Measurements from ENCODE around the gene GPR63. TPM values are rescaled to one million over a fixed set of nuclear protein-coding genes. Genes with fewer than 3 reads are reported as not detected.

Gene GPR63
- total RNA-seq, 2 donors from 2014 or later: 1.3 to 2.3 TPM

- 66 to 72% methylated on average over 4 of the region's 4 CpGs for WGBS, 2 donors
- H3K27ac ChIP-seq: no peak overlapping the region
- no peak for ATAC-seq
- H3K4me1 ChIP-seq: no peaks in the 10 kb centered on the region
- no peaks in the 10 kb centered on the region for H3K9me3 ChIP-seq
- H3K4me3 ChIP-seq: no peak overlapping the region
- H3K36me3 ChIP-seq (replicated peaks in 1 of 2; ENCODE audit: insufficient read depth in 1 of 2, low read depth in 2 of 2): no peaks in the 10 kb centered on the region
- no peaks in the 10 kb centered on the region for H3K27me3 ChIP-seq
- intact Hi-C loops (cut with DNase I): no loop called here
- DNase-seq: no peak
- TF ChIP-seq, protein P1, sequence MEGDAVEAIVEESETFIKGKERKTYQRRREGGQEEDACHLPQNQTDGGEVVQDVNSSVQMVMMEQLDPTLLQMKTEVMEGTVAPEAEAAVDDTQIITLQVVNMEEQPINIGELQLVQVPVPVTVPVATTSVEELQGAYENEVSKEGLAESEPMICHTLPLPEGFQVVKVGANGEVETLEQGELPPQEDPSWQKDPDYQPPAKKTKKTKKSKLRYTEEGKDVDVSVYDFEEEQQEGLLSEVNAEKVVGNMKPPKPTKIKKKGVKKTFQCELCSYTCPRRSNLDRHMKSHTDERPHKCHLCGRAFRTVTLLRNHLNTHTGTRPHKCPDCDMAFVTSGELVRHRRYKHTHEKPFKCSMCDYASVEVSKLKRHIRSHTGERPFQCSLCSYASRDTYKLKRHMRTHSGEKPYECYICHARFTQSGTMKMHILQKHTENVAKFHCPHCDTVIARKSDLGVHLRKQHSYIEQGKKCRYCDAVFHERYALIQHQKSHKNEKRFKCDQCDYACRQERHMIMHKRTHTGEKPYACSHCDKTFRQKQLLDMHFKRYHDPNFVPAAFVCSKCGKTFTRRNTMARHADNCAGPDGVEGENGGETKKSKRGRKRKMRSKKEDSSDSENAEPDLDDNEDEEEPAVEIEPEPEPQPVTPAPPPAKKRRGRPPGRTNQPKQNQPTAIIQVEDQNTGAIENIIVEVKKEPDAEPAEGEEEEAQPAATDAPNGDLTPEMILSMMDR (IDR thresholded peaks at IDR 0.05): peak in 3 of 7 experiments; percentile 26 to 45 (median 29)
- TF ChIP-seq POLR2A (IDR thresholded peaks at IDR 0.05): no peak
Measured at GRCh38 chr6:96760153-96760687, 77.1 kb downstream of the GPR63 start.

GRCh38 chr6:96755096-96755495 lies 82.2 kb downstream of the GPR63 start:
- no peak for TF ChIP-seq POLR2A (IDR thresholded peaks at IDR 0.05)
- no peak for ATAC-seq
- Histone ChIP-seq H3K36me3 (replicated peaks in 1 of 2; ENCODE audit: insufficient read depth in 1 of 2, low read depth in 2 of 2) (no peaks in the 10 kb centered on the region), H3K27ac (no peak overlapping the region), H3K9me3 (no peaks in the 10 kb centered on the region), H3K4me1 (no peaks in the 10 kb centered on the region), H3K27me3 (no peaks in the 10 kb centered on the region), H3K4me3 (no peak overlapping the region)
- WGBS, 2 donors: 78 to 95% methylated on average over 3 of the region's 3 CpGs
- no peak for DNase-seq
- intact Hi-C loops (cut with DNase I): no loop called here

GRCh38 chr6:96749891-96750290 lies 87.4 kb downstream of the GPR63 start:
- Histone ChIP-seq H3K36me3 (replicated peaks in 1 of 2; ENCODE audit: insufficient read depth in 1 of 2, low read depth in 2 of 2) (no peaks in the 10 kb centered on the region), H3K9me3 (no peaks in the 10 kb centered on the region), H3K27me3 (no peaks in the 10 kb centered on the region), H3K4me1 (no peaks in the 10 kb centered on the region), H3K27ac (no peak overlapping the region), H3K4me3 (no peak overlapping the region)
- ATAC-seq (no peak), DNase-seq (no peak)
- 86 to 90% methylated on average over 6 of the region's 6 CpGs for WGBS, 2 donors
- TF ChIP-seq, protein P1 (IDR thresholded peaks at IDR 0.05): no peak
- TF ChIP-seq POLR2A (IDR thresholded peaks at IDR 0.05): no peak
- intact Hi-C loops (cut with DNase I): no loop called here

Other genes with a start within 250 kb of the GPR63 start
- 10 to 100 TPM in 1 of 2 donors, 1 to 10 TPM in 1; 6.2 to 42.2 TPM for gene NDUFAF4, start 60.4 kb upstream of the GPR63 start, total RNA-seq
- gene KLHL32, start 87.3 kb upstream of the GPR63 start, total RNA-seq: 1 to 10 TPM in 1 of 2 donors, under 1 TPM in 1; 0.78 to 1.3 TPM

Measured in body of pancreas (tissue), 4 donors.